Right ventricle myocardium inferior (tissue), 1 donor: ENCODE measurements around the gene TMEM131L. TPM values are rescaled to one million over a fixed set of nuclear protein-coding genes. Genes with fewer than 3 reads are reported as not detected.
"Not testable (repeated sequence)": the region's sequence is repeated elsewhere in the genome, so short reads cannot be mapped to it uniquely, and the experiment has no call there.

Source experiments
- ATAC-seq: fragments of 200-7000 bp; cut with Tn5 transposase; one replicate; pipeline ENCODE4 v1.9.1; 2020; ENCODE audit warnings: mild to moderate bottlenecking, moderate library complexity
- DNase-seq: peaks from one replicate; pipeline ENCODE4 v3.0.0; 2021; ENCODE audit errors: missing footprints
- intact Hi-C: fragments of 100-400 bp; cut with DNase I; formaldehyde crosslinking; loops from one replicate; pipeline ENCODE4 v1.11.0; 2022
- total RNA-seq: library from RNA; stranded (reverse); fragmentation: NEBNext Ultra II Directional; extraction: Animal tissue kit (Norgen Biotek cat#: 25700); gene quantifications from one replicate; pipeline ENCODE4 v1.2.1, GENCODE V29; 2021
- donor health status: DM: no; HTN: yes; CAD: no; lungs with severe emphysema.

The TMEM131L gene
- total RNA-seq, 1 donor from 2014 or later = 14.4 TPM

- intact Hi-C loops = loop anchor here (1.0 to 10.0 kb wide), 3 partner anchors 106 to 242 kb away; no protein-coding TSS in a partner anchor
- ATAC-seq (peak; percentile 17), DNase-seq (peak; percentile 77)
Observed at GRCh38 chr4:153466949-153467896, 1.1 kb downstream of the TMEM131L start.

- ATAC-seq (no peak), DNase-seq (no peak)
- intact Hi-C loops = loop anchor here (5.0 to 10.0 kb wide), 2 partner anchors 121 to 243 kb away; no protein-coding TSS in a partner anchor
Observed at GRCh38 chr4:153467897-153468262, 1.7 kb downstream of the TMEM131L start.

DNA sequence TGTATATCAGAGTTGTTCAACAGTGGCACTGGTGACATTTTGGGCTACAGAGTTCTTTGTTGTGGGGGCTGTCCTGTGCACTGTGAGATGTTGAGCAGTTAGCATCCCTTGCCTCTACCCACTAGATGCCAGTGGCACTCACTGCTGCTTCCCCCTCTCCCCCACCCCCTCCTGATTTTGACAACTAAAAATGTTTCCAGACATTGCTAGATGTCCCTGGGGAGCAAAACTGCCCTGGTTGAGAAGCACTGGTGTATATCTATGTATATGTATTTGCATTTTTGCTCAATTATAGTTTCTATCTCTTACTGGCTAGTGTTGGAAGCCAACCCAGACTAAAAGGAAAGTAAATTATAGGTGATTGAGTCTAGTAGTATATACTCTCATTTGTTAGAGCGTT is 2.4 kb downstream of the TMEM131L start:
- ATAC-seq = no peak
- intact Hi-C loops = loop anchor here (5.0 to 10.0 kb wide), 2 partner anchors 121 to 244 kb away; no protein-coding TSS in a partner anchor
- no peak for DNase-seq

GRCh38 chr4:153469031-153469430 is 2.9 kb downstream of the TMEM131L start:
- ATAC-seq (no peak), DNase-seq (no peak)
- intact Hi-C loops = loop anchor here (5.0 to 10.0 kb wide), 2 partner anchors 122 to 244 kb away; no protein-coding TSS in a partner anchor

DNA sequence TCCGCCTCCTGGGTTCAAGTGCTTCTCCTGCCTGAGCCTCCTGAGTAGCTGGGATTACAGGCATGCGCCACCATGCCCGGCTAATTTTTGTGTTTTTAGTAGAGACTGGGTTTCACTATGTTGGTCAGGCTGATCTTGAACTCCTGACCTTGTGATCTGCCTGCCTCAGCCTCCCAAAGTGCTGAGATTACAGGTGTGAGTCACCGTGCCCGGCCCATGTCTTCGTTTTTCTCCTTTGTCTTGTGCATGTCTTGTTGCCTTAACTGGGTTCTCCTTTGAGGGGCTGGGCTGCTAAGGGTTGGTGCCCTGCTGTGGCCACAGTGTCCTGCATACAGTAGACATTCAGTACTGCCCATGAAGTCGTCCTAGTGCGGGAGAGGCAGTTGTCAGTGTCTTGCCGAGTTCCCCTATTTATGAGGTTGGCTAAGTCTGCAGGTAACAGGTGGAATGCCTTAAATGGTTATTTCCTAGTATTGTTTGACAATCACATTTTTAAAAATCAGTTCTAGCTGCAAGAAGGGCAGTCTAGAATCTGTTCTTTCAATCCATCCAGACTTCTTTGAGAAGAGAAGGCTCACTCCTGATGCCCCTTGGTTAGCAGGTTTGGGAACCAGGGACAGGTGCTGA is 5.0 kb downstream of the TMEM131L start:
- ATAC-seq, DNase-seq, intact Hi-C loops: not testable (repeated sequence)

GRCh38 chr4:153471698-153472093 is 5.5 kb downstream of the TMEM131L start:
- ATAC-seq = no peak
- intact Hi-C loops = no loop called here
- peak; percentile 72 for DNase-seq

DNA sequence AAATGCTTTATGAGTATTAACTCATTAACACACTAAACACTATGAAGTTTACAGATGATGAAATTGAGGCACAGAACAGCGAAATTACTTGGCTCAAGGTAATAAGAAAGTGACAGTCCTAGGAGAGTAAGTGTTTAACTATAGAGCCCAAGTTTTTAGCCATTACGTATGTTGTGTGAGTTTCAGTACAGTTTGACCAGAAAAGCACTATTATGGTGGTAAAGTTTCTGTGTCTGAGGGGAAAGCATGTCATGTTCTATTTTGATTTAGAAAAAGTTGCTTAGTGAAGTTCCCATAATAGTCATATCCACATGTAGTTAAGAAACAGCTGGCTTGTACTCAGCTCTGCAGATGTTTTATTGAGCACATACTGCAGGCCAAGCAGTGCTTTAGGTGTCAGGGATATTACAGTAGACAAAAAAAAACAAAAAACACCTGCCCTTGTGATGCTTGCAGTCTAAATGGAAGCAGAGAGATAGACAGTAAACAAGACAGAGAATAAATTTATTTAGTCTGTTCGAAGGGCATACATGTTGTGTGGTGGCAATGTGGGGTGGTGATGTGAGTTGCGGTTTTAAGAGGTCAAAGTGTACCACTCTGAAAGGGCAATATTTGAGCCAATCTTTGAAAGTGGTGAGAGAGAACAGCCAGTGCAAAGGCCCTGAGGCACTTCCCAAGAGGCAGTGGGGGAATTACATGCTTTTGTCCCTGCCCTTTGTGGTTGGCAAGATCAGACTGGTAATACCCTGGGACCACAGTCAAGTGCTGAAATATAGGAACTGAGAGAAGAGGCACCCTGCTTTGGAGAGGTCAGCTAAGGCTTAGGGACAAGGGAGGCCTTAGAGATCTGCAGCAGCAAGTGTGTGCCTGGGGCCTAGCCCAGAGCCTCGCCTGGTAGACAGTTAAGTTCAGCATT is 6.2 kb downstream of the TMEM131L start:
- ATAC-seq (no peak), DNase-seq (no peak)
- intact Hi-C loops = no loop called here

DNA sequence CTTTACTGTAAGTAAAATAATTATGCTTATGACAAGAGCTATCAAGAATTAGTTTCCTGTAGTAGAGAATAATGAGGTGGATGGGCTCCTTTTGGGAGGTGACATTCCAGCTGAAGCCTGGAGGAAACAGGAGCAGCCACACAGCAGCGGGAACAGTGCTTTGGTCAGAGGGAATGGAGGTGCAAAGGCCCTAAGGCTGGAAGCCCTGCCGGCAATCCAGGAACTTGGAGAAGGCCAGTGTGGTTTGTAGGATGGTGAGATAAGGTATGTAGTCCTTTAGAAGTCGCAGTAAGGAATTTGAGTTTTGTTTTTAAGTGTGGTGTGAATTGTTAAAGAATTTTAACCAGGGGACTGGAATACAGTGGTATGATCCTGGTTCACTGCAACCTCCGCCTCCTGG is 8.1 kb downstream of the TMEM131L start:
- no peak for ATAC-seq
- intact Hi-C loops = no loop called here
- DNase-seq = no peak

DNA sequence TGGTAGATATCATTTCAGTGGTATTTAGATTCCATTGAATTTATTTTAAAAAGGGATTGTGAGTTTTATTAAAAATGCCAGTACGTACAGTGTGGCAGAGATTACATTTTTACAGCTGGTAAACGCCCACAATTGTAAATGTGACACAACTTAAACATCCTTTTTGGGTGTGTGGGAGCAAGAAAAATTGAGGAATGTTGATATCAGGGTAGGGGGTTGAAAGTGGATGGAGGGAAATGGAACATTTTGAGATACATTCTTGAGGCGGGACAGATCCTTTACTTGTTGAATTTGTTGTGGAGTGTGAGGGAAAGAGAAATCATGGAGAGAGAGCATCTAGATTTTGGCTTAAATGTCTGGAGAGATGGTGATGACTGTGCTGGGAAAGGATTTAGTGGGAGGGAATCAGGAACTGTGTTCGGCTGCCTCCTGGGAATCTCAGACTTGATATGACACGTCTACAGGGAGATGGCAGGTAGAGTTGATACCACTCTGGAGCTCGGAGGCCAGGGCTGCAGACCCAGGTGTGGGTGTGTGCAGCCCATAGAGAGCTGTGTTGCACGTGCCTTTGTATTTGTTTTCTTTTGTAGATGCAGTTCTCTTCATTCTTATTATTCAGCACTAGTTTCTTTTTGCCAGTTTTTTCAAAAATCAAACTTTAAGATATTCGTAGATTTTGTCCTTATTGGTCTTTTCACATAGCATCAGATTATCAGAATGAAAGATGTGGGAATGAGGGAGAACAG is 10.8 kb downstream of the TMEM131L start:
- DNase-seq (no peak), ATAC-seq (peak; percentile 32)
- intact Hi-C loops = no loop called here

- ATAC-seq = no peak
- intact Hi-C loops = no loop called here
- no peak for DNase-seq
Observed at GRCh38 chr4:153479101-153479500, 12.9 kb downstream of the TMEM131L start.

DNA sequence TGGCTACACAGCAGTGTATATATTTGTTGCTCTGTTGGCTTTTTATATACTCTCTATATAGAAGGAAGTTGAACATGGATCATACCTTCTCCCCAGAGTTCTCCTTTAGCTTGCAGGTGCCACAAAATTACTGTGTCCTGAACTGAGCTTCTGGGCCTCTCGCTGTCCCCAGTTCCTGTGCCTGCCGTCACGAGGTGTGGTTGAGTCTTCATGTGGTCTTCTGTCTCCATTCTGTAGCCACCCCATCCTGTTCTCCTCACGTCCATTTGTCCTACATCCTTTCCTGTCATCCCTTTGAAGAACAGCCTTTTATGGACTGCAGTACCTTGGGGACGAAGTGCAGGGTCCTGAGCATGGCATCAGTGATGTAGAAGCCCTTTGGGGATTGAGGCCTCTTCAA is 14.5 kb downstream of the TMEM131L start:
- DNase-seq = no peak
- intact Hi-C loops = no loop called here

GRCh38 chr4:153481478-153481877 is 15.3 kb downstream of the TMEM131L start:
- ATAC-seq (no peak), DNase-seq (no peak)
- intact Hi-C loops = no loop called here

More for the DNA sequence above, 14.5 kb downstream of the TMEM131L start:
- ATAC-seq = no peak

DNA sequence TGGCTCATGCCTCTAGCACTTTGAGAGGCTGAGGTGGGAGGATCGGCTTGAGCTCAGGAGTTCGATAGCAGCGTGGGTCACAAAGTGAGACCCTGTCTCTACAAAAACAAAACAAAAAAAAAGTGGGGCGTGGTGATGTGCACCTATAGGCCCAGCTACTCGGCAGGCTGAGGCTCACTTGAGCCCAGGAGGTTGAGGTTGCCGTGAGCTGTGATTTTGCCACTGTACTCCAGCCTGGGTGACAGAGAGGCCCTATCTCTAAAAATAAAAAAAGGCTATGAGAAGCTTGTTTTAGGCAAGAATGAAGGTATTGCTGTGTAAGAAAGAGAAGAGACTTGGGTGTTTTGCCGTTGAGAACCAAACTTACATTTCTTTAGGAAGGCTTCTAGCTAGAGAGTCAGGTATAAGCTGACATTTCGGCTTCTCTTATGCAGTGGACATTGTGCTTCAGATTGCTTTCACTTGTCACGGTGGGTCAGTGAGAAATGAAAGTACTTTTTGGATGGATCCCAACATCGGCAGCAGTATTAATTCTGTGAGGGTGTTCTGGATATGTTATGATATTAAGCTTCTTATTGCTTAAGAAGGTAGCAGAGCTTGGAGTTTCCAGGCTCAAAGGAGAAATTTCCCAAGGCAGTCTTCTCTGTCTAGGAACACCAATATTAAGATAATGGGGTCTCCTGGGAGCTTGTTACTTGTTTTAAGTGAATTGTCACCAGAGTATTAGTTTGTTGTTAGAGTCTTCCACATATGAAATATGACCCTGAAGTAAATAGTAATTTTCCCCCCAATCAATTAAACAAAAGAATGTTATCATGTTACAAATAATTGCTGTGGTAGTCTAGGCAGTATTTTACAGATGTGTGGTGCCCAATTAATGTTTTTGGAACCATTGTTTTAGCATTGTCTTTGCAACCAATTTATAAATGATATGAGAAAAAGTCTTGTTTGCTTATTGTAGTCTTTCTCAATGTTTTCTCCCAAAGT is 17.6 kb downstream of the TMEM131L start:
- DNase-seq (no peak), ATAC-seq (no peak)
- intact Hi-C loops = no loop called here

DNA sequence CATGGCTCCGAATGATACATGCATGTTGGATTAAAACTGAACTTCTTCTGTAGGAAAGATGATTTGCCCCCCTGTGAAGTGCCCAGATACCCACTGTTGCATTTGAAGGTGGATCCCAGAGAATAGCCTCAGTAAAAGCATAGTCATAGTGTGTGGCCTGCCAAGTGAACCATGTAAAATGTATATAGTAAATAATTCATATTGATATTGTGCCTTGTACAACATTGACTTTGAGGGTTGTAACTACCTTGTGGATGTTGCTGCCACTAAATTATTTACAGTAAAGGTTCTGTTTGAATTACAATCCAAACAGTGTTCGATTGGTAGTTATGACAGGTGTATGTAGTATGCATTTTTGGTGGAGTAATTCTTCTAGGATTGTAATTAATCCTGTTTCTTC is 19.2 kb downstream of the TMEM131L start:
- intact Hi-C loops = loop anchor here (5.0 kb wide), 2 partner anchors 52 to 67 kb away; no protein-coding TSS in a partner anchor
- no peak for ATAC-seq
- DNase-seq = no peak

DNA sequence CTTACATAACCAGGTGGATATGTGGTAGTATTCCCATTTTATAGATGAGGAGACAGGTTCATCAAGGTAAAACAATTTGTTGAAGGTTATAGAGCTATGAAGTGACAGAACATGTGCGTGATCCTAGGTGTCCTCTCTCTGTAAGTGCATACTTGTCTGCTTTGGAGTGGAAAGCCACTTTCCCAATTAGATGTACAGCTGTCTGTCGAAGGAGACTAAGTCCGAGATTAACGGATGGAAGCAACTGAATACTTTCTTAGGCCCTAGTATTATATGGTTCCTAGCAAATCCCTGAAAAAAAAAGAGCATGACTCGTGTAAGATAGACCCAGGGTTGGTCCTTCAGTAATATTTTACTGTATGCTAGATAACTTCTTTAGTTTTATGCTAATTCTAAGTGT is 19.7 kb downstream of the TMEM131L start:
- no peak for ATAC-seq
- no peak for DNase-seq
- intact Hi-C loops = loop anchor here (5.0 kb wide), 2 partner anchors 51 to 66 kb away; no protein-coding TSS in a partner anchor

DNA sequence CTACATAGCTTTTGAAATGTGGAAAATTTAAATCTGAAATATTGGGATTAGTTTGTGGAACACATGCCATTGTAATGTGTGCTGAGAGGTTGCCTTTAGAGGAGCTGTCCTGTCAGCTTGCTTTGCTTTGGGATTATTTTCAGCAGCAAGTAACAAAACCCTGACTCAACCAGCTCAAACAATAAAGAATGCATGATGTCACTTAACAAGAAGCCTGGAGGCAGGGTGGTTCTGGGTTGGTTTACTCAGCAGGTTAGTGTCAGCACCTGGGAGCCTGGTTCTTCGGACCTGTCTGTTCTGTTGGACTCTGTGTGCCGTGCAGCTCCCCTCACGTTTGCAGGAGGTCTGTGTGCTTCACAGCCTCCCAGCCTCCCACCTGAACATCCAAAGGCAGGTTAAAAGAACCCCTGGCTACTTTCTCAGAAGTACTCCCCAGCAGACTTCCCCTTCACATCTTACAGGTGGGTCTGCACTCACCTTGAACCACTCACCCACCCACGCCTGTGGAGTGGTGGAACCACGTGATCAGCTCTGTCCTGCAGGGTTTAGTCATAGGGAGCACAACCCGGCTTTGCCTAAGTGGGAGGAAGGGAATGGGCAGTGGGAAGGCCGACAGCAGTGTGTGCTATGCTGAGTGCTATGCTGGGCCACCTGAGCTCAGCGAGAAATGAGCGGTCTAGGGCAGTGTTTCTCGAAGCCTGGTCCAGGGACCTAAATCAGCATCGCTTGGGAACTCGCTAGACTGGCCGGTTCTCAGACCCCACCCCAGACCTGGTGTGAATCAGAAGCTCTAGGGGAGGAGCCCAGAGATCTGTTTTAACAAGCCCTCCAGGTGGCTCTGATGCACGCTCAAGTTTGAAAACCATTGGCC is 20.4 kb downstream of the TMEM131L start:
- DNase-seq (no peak), ATAC-seq (no peak)
- intact Hi-C loops = loop anchor here (5.0 kb wide), 2 partner anchors 51 to 66 kb away; no protein-coding TSS in a partner anchor
